D341Med (cell line): ENCODE results near the gene APOO.

ENCODE experiments used
- DNase-seq: peaks from one replicate; pipeline ENCODE4 v3.0.0; 2012; ENCODE audit warnings: low spot score

APOO gene

GRCh38 chrX:23907498-23908218 lies at the start of gene APOO, which contains the start of gene CXorf58:
Gene APOO (minus strand): TSS chrX:23907938. CDS start chrX:23907702, 236 bp downstream.
Gene CXorf58 (plus strand): TSS chrX:23908006. CDS start chrX:23910303, 2,297 bp downstream.
- DNase-seq = peak; percentile 90

DNA sequence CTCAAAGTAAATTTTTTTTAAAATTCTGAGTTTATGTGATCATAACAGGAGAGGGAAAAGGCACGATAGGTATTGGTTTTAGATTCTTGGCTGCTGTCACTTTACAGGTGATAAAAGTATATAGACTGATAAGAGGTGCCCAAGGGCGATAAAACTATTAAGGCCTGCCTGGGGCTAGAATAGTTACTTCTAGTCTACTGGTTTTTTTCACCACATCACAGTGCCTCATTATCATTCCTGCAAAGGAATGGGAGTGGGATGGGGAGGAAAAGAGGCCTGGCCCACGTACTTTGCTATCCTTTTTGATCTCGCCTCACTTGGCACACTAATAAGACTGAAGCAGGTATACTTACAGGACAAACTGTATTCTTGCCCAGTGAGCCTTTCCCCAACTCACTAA lies 46.7 kb upstream of the APOO start:
- no peak for DNase-seq

GRCh38 chrX:23953908-23954269 lies 46.2 kb upstream of the APOO start:
- no peak for DNase-seq

GRCh38 chrX:23952984-23953907 lies 45.5 kb upstream of the APOO start:
- DNase-seq = no peak

GRCh38 chrX:23952391-23952790 lies 44.7 kb upstream of the APOO start:
- DNase-seq = no peak

DNA sequence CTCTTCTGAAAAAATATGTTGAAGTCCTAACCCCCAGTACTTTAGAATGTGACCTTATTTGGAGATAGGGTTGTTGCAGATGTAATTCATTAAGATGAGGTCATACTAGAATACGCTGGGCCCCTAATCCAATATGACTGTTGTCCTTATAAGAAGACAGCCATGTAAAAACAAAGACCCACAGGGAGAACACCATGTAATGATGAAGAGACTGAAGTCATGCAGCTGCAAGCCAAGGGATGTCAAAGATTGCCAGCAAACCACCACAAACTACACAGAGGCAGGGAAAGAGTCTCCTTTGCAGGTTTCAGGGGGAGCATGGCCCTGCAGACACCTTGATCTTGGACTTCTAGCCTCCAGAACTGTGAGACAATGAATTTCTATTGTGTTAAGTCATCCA lies 37.5 kb upstream of the APOO start:
- DNase-seq = no peak

DNA sequence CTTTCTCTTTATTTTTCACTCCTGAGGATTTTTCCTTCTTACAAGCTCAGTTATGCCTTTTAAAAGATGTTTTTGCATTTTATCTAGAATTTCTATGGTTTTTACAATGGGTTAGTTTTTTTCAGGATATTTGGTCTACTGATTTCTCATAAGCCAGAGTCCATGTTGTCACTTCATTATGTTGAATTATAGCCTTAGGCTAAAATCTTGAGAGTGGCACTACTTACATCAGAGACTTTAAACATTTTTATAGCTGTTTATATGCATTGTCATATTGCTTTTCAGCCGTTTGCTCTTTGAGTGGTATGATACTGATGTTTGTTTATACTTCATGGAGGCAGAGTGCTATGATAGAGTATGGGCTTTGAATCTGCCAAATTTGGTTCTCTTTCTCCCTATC lies 36.5 kb upstream of the APOO start:
- no peak for DNase-seq

DNA sequence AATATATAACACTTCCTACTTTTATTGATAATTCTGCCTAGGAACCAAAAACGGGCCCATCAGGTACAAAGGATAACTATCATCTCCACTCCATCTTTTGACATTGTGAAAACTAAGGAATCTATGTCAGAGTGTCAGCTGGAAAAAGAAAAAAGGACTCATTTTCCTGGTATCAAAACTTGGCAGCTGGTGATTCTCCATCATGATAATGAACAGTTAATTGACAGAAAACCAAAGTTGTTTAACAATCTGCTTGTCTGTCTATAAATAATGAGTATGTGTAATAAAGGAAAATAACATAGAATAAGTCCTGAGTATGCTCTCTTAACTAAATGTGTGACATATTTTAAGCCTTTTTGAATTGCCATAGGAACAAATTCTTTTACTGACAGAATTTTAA lies 31.5 kb upstream of the APOO start:
- DNase-seq = no peak

GRCh38 chrX:23938690-23939089 lies 31.0 kb upstream of the APOO start:
- no peak for DNase-seq

- DNase-seq = peak; percentile 55
Observed at GRCh38 chrX:23937100-23937499, 29.4 kb upstream of the APOO start.

GRCh38 chrX:23936180-23936579 lies 28.4 kb upstream of the APOO start:
- no peak for DNase-seq

- DNase-seq = no peak
Observed at GRCh38 chrX:23935106-23935505, 27.4 kb upstream of the APOO start.

- no peak for DNase-seq
Observed at GRCh38 chrX:23932046-23932445, 24.3 kb upstream of the APOO start.

- DNase-seq = no peak
Observed at GRCh38 chrX:23930894-23931604, 23.3 kb upstream of the APOO start.

- no peak for DNase-seq
Observed at GRCh38 chrX:23926015-23926414, 18.3 kb upstream of the APOO start.

GRCh38 chrX:23919706-23920320 lies 12.1 kb upstream of the APOO start:
- DNase-seq = no peak

- DNase-seq = no peak
Observed at GRCh38 chrX:23919148-23919547, 11.4 kb upstream of the APOO start.

GRCh38 chrX:23911126-23911835 lies 3.5 kb upstream of the APOO start:
- DNase-seq = no peak

DNA sequence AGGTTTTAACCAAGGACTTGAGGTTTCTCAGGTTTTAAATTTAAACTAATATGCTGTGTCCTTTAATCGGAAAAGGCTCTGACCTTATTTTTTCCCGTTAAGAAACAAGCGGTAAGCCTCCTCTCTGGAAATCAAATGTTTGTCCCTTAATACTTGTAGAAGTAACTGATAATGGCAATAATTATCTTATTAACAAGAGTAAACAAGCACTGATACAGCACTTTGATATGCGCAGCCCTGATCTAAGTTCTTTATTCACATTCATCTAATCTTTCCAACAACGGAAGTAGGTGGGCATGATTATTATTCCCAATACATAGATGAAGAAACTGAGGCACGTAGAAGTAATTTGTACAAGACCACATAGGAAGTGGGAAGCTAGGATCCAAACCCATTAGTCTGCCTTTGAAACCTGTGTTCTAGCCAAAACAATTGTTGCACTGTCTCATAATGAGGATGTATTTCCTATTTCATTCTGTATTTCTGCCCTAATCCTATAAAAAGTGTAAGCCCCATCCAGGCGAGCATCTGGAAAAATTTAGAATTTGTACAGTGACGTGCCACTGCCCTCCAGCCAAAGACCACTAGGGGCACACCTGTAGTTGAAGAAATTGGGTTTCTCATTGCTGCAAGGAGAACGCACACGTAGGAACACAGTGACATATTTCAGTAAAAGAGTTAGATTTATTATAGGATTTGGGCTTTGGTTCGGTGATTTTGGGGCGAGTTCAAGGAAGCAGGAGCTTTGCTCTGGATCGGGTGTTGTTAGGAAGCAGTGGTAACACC lies 674 bp upstream of the APOO start:
- no peak for DNase-seq

DNA sequence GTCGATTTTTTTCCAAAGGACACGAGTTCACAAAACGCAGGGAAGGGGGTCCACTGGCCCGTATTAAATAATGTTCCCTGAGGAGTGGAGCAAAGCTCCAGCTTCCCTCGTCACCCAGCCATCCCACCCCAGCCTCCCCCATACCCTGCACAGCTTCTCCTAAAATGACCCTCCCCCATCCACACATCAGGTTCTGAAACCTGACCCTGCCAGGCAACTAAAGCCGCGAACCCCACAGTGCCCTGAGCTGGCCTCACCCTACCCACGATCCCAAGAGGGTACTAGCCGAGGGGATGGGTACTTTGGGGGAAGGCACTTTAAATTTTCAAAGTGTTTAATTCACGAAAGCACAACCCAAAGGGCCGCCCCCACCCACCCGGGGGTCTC lies 634 bp downstream of the APOO start:
- peak; percentile 25 for DNase-seq

GRCh38 chrX:23904096-23904495 lies 3.6 kb downstream of the APOO start:
- no peak for DNase-seq
